ENCODE results near the gene TRAF1. TPM values are rescaled to one million over a fixed set of nuclear protein-coding genes. Genes with fewer than 3 reads are reported as not detected.
A peak's percentile ranks its signal among the peaks of the same experiment; 100 is the strongest.

Gene TRAF1
- total RNA-seq, 4 donors from 2014 or later = 2.5 to 5.7 (median 2.8) TPM

- Histone ChIP-seq H3K36me3 (peaks cover 19 to 75% (median 21%) of the 10 kb centered on the region in 3 donors), H3K9me3 (no peaks in the 10 kb centered on the region), H3K27ac (peak overlapping the region in 2 of 4 donors; percentile 38 to 49), H3K4me1 (peaks cover 10 to 34% (median 16%) of the 10 kb centered on the region in 3 donors), H3K27me3 (no peaks in the 10 kb centered on the region), H3K4me3 (no peak overlapping the region)
- 64 to 88% methylated on average over 4 to 5 of the region's 5 CpGs for WGBS, 2 donors
- DNase-seq = no peak
- TF ChIP-seq CTCF (IDR thresholded peaks at IDR 0.05) (no peak), POLR2A (IDR thresholded peaks at IDR 0.05) (no peak)
- intact Hi-C loops (cut with DNase I) = no loop called here
Measured at GRCh38 chr9:120865176-120865575, 61.4 kb downstream of the TRAF1 start.

GRCh38 chr9:120864719-120865118 lies 61.9 kb downstream of the TRAF1 start:
- H3K27ac ChIP-seq = no peak overlapping the region
- intact Hi-C loops (cut with DNase I) = no loop called here

GRCh38 chr9:120863833-120864232 lies 62.8 kb downstream of the TRAF1 start:
- Histone ChIP-seq H3K4me1 (peaks cover 0 to 22% (median 7%) of the 10 kb centered on the region in 3 donors), H3K9me3 (no peaks in the 10 kb centered on the region), H3K27ac (no peak overlapping the region), H3K36me3 (peaks cover 19 to 85% (median 26%) of the 10 kb centered on the region in 3 donors), H3K4me3 (no peak overlapping the region), H3K27me3 (no peaks in the 10 kb centered on the region)
- intact Hi-C loops (cut with DNase I) = no loop called here
- TF ChIP-seq CTCF (IDR thresholded peaks at IDR 0.05) = no peak
- TF ChIP-seq POLR2A (IDR thresholded peaks at IDR 0.05) = no peak
- 91 to 93% methylated on average over 7 of the region's 7 CpGs for WGBS, 2 donors
- DNase-seq = no peak

More at GRCh38 chr9:120864719-120865118, 61.9 kb downstream of the TRAF1 start:
- no peak for DNase-seq
- H3K4me3 ChIP-seq = no peak overlapping the region
- no peaks in the 10 kb centered on the region for H3K27me3 ChIP-seq
- H3K36me3 ChIP-seq = peaks cover 19 to 76% (median 26%) of the 10 kb centered on the region in 3 donors
- 82 to 91% methylated on average over 5 of the region's 5 CpGs for WGBS, 2 donors
- no peaks in the 10 kb centered on the region for H3K9me3 ChIP-seq
- H3K4me1 ChIP-seq = peaks cover 7 to 29% (median 14%) of the 10 kb centered on the region in 3 donors
- TF ChIP-seq CTCF (IDR thresholded peaks at IDR 0.05) (no peak), POLR2A (IDR thresholded peaks at IDR 0.05) (no peak)

- 95 to 100% methylated on average over 2 to 4 of the region's 12 CpGs for WGBS, 2 donors
- Histone ChIP-seq H3K27me3 (no peaks in the 10 kb centered on the region), H3K9me3 (no peaks in the 10 kb centered on the region), H3K36me3 (peaks cover 23 to 99% (median 32%) of the 10 kb centered on the region in 3 donors), H3K4me3 (no peak overlapping the region), H3K27ac (no peak overlapping the region), H3K4me1 (peaks cover 0 to 11% (median 0%) of the 10 kb centered on the region in 3 donors)
- TF ChIP-seq CTCF (IDR thresholded peaks at IDR 0.05) (no peak), POLR2A (IDR thresholded peaks at IDR 0.05) (no peak)
- DNase-seq = no peak
- intact Hi-C loops (cut with DNase I) = no loop called here
Measured at GRCh38 chr9:120862452-120862851, 64.1 kb downstream of the TRAF1 start.

DNA sequence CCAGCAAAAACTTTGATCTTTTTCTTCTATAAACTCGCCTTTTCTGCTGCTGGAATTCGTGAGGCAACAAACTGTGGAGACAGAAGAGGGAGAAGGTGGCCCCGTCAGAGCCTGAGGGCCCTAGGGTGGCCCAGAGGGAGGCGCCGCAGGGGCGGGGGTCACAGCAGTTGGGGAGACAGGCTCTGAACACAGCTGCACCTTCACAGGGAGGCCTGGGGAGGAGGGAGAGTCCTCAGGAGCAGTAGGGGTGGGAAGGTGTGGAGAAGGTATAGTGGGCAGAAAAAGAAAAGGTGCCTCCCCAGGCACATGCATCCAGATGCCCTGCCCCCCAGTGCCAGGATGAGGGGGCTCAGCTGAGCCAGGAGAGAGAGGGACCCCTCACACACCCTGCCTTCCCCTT lies 64.7 kb downstream of the TRAF1 start:
- DNase-seq = no peak
- 79 to 90% methylated on average over 3 to 6 of the region's 6 CpGs for WGBS, 2 donors
- TF ChIP-seq CTCF (IDR thresholded peaks at IDR 0.05) = no peak
- no peak for TF ChIP-seq POLR2A (IDR thresholded peaks at IDR 0.05)
- Histone ChIP-seq H3K27me3 (no peaks in the 10 kb centered on the region), H3K27ac (no peak overlapping the region), H3K9me3 (no peaks in the 10 kb centered on the region), H3K4me1 (peaks cover 0 to 13% (median 0%) of the 10 kb centered on the region in 3 donors), H3K4me3 (no peak overlapping the region), H3K36me3 (peaks cover 28 to 100% (median 38%) of the 10 kb centered on the region in 3 donors)
- intact Hi-C loops (cut with DNase I) = no loop called here

Data from esophagus squamous epithelium (tissue), 5 donors.